Small intestine (tissue), 16 donors: ENCODE data around the gene MAPK8IP1. TPM values are rescaled to one million over a fixed set of nuclear protein-coding genes. Genes with fewer than 3 reads are reported as not detected.
"Not testable (repeated sequence)": the region's sequence is repeated elsewhere in the genome, so short reads cannot be mapped to it uniquely, and the experiment has no call there.

ENCODE experiments used
- DNase-seq, 2 donors: peaks; one replicate each; pipeline versions ENCODE4 v3.0.0 to v3.0.0-alpha.2; 2013
- FAIRE-seq: peaks from 2 replicates; lab custom pipeline; 2012; peaks lifted over from hg19 to GRCh38; lab: Jason Lieb, UNC
- H3K27ac ChIP-seq, 3 donors: one replicate each; pipeline ENCODE4 v1.5.1; 2013; ENCODE audit warnings: low read length in 2 of 3, mild to moderate bottlenecking in 2 of 3, control low read depth in 1 of 3, inconsistent platforms in 1 of 3, low read depth in 1 of 3, moderate library complexity in 1 of 3
- H3K27me3 ChIP-seq, 3 donors: one replicate each; pipeline ENCODE4 v1.6.1; 2013; ENCODE audit warnings: low read length in 3 of 3, inconsistent platforms in 1 of 3; ENCODE audit not compliant: control insufficient read depth in 3 of 3, insufficient read depth in 3 of 3
- H3K36me3 ChIP-seq, 3 donors: one replicate each; pipeline ENCODE4 v1.6.1; 2013; ENCODE audit warnings: low read length in 3 of 3, inconsistent platforms in 1 of 3, low read depth in 1 of 3, mild to moderate bottlenecking in 1 of 3, moderate library complexity in 1 of 3; ENCODE audit not compliant: control insufficient read depth in 3 of 3, insufficient read depth in 2 of 3
- H3K4me1 ChIP-seq, 3 donors: one replicate each; pipeline ENCODE4 v1.6.1; 2013; ENCODE audit warnings: low read length in 2 of 3, inconsistent platforms in 1 of 3, low read depth in 1 of 3, mild to moderate bottlenecking in 1 of 3, moderate library complexity in 1 of 3; ENCODE audit not compliant: control insufficient read depth in 3 of 3, insufficient read depth in 2 of 3
- H3K4me3 ChIP-seq, 3 donors: one replicate each; pipeline ENCODE4 v1.5.1; 2013; ENCODE audit warnings: low read length in 3 of 3, control low read depth in 1 of 3, inconsistent platforms in 1 of 3, low read depth in 1 of 3, mild to moderate bottlenecking in 1 of 3, moderate library complexity in 1 of 3
- H3K9me3 ChIP-seq, 2 donors: one replicate each; pipeline ENCODE4 v1.6.1; 2013; ENCODE audit warnings: low read depth in 1 of 2, low read length in 1 of 2; ENCODE audit not compliant: control insufficient read depth in 2 of 2, insufficient read depth in 1 of 2
- WGBS, 3 donors: extraction: QIAGEN DNeasy Blood & Tissue Kit; methylation state at CpG; one replicate each; pipeline ENCODE4 v1.1.7; 2013; 5-methylcytosine and 5-hydroxymethylcytosine counted together
- long read RNA-seq, 10 donors: transcript quantifications; one replicate each; lab custom pipeline, GENCODE V29; 2026
- polyA plus RNA-seq, 4 donors: library from polyadenylated mRNA; stranded (reverse) in 3 of 4; unstranded in 1 of 4; fragments of 200-250 nt in 3 of 4; fragments of 120-200 nt in 1 of 4; gene quantifications; one replicate each; pipeline versions ENCODE4 v1.2.1 to v1.2.3, GENCODE V29; 2013
- donor health status: healthy with polysubstance abuse.
- donor health status: control.
- donor health status: control.
- donor health status: Bipolar disorder and iron deficiency.
- donor health status: healthy.

Gene MAPK8IP1
- polyA plus RNA-seq: 1 to 10 TPM; 1.3 to 6.1 (median 1.9) TPM
- long read RNA-seq, donor 1: 0 reads
- long read RNA-seq, donor 2: 0 reads
- long read RNA-seq, donor 3: 0 reads
- long read RNA-seq, donor 4, partial matches to known transcripts: 0 of 1 reads
- long read RNA-seq, donor 4, other reads (novel, unspliced or antisense): 0 of 1 reads
- long read RNA-seq, donor 5: 0 reads
- long read RNA-seq, donor 6, partial matches to known transcripts: 0 of 2 reads
- long read RNA-seq, donor 6, other reads (novel, unspliced or antisense): 0 of 2 reads
- long read RNA-seq, donor 7: 0 reads
- long read RNA-seq, donor 8: 0 reads
- long read RNA-seq, donor 9: 0 reads
- long read RNA-seq, donor 10, partial matches to known transcripts: 0 of 2 reads
- long read RNA-seq, donor 10, other reads (novel, unspliced or antisense): 0 of 2 reads

DNA sequence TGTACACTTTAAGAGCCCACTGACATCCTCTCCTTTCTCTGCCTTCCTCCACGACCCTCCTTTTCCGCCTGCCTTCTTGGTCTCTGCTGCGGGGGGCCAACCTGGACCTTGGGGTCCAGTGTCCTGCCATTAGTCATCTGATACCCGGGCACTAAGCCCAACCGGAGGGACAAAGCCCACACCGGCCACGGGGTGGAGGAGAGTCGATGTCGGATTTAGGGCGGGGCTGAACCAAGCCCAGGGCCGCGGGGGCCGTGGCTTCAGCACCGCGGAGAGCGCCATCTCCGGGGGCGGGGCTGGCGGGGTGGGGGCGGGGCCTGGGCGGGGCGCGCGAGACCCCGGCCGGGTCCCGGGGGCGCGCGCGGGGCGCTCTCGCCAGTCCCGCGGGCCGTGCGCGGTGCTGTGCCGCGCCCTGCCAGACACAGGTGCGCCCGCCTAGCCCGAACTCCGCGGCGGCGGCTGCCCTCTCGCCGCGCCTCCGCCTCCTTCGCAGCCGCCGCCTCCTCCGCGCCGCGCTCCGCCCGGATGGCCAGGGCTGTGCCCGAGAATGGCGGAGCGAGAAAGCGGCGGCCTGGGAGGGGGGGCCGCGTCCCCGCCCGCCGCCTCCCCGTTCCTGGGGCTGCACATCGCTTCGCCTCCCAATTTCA, at the start of gene MAPK8IP1:
TSS of gene MAPK8IP1 (plus strand) at position 378 of the 647 bp plus-strand sequence. CDS start at position 548, 170 bp downstream.
- Histone ChIP-seq H3K4me3 (peak within 1 kb of the TSS; percentile 36 to 45 (median 36)), H3K9me3 (no peaks in the 10 kb centered on the region), H3K36me3 (peaks cover 4 to 33% (median 6%) of the 10 kb centered on the region in 3 donors), H3K27ac (no peak within 1 kb of the TSS), H3K4me1 (peaks cover 0 to 4% (median 0%) of the 10 kb centered on the region in 3 donors), H3K27me3 (peaks cover 0 to 16% (median 0%) of the 10 kb centered on the region in 3 donors)
- DNase-seq (peak; percentile 53 to 75), FAIRE-seq (no peak)
- WGBS, 3 donors: 2 to 3% (median 3%) methylated on average over 35 to 73 of the region's 73 CpGs

DNA sequence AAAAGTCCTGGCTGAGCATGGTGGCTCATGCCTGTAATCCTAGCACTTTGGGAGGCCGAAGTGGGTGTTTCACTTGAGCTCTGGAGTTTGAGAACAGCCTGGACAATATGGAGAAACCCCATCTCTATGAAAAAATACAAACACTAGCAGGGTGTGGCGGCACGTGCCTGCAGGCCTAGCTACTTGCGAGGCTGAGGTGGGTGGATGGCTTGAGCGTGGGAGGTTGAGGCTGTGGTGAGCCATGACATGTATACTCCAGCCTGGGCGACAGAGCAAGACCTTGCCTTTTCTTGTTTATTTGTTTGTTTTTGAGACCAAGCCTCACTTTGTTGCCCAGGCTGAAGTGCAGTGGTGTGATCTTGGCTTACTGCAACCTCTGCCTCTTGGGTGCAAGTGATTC, 46.2 kb upstream of the MAPK8IP1 start:
- no peaks in the 10 kb centered on the region for H3K27me3 ChIP-seq
- 82 to 87% (median 85%) methylated on average over 6 of the region's 6 CpGs for WGBS, 3 donors
- no peak for FAIRE-seq

DNA sequence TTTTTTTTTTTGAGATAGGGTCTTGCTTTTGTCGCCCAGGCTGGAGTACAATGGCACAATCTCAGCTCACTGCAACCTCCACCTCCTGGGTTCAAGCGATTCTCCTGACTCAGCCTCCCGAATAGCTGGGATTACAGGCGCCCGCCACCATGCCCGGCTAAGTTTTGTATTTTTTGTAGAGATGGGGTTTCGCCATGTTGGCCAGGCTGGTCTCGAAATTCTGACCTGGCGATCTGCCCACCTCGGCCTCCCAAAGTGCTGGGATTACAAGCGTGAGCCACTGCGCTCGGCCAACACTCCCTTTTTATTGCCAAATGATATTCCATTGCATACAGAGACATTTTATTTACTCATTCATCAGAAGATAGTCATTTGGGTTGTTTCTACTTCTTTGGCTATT, 45.2 kb upstream of the MAPK8IP1 start:
- WGBS, 3 donors: 81 to 92% (median 82%) methylated on average over 13 of the region's 13 CpGs
- FAIRE-seq: not testable (repeated sequence)

More for the DNA sequence above, 46.2 kb upstream of the MAPK8IP1 start:
- peaks cover 0 to 3% (median 0%) of the 10 kb centered on the region in 3 donors for H3K4me1 ChIP-seq
- no peaks in the 10 kb centered on the region for H3K36me3 ChIP-seq
- H3K27ac ChIP-seq: no peak overlapping the region
- no peak for DNase-seq
- no peak overlapping the region for H3K4me3 ChIP-seq
- H3K9me3 ChIP-seq: no peaks in the 10 kb centered on the region

DNA sequence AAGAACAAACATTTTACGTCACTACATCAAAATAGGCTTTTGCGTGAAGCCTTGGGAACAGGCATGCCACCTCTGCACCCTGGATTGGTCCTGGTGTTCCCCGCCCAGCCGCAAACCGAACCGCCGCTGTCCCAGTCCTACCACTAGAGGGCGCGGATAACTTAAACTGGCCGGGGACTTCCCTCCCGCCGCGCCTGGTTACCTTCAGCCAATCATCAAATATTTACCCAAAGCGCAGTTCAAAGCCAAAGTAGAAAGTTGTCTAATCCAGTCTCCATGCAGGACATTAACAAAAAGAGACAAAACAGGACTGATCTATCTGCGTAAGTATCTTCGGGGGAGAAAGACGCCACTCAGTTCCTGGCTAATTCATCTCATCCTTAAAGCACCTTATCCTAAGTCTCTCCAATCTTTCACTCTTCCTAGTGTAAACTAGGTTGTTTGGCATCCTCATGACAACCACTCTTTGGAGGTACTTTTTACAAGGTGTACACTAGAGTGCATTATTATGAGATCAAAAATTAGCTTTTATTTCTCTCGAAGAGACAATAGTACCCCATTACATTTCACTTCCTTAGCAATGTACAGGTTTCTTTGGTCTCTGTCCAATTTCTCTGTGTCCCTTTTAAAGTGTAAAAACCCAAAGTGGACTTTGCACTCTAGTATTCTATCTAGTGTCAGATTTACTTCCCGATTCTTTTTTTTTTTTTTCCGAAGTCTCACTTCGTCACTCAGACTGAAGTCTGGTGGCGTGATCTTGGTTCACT, 42.1 kb upstream of the MAPK8IP1 start:
- H3K36me3 ChIP-seq: no peaks in the 10 kb centered on the region
- peaks cover 0 to 9% (median 2%) of the 10 kb centered on the region in 3 donors for H3K4me1 ChIP-seq
- FAIRE-seq: no peak
- no peaks in the 10 kb centered on the region for H3K9me3 ChIP-seq
- WGBS, 3 donors: 4 to 13% (median 8%) methylated on average over 22 of the region's 22 CpGs
- peak overlapping the region in 1 of 3 donors; percentile 16 for H3K4me3 ChIP-seq
- peak; percentile 95 to 96 for DNase-seq
- H3K27me3 ChIP-seq: no peaks in the 10 kb centered on the region
- H3K27ac ChIP-seq: peak overlapping the region; percentile 84 to 92 (median 88)

More for the DNA sequence above, 45.2 kb upstream of the MAPK8IP1 start:
- not testable (repeated sequence) for H3K27ac ChIP-seq, H3K27me3 ChIP-seq, H3K4me1 ChIP-seq, DNase-seq, H3K9me3 ChIP-seq, H3K4me3 ChIP-seq, H3K36me3 ChIP-seq

DNA sequence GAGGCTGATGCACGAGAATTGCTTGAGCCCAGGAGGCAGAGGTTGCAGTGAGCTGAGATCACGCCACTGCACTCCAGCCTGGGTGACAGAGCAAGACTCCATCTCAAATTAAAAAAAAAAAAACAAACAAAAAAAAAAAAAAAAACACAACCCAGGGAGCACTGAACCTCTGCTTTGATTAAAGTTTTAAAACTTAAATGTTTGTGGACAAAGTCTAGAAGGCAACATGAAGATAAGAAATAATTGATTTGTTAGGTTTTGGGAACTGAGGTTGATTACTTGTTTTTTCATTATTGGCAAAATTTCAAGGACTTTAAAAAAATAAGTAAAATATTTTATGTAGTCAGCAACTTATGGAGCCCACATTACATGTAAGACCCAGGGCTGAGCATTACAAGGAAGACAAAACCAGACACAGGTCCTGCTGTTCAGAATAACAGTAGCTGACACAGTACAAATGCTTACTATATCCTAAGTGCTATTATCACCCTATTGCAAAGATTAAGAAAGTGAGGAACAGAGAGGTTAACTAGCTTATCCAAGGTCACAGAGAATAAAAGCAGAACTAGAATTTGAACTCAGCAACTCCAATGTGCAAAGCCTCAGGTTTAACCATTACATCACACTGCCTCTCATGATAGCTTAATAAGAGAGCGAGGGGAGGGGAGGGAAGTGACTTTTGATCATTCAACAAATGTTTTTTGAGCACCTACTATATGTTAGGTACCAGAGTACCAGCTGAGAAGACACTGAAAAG, 40.5 kb upstream of the MAPK8IP1 start:
- Histone ChIP-seq H3K36me3 (no peaks in the 10 kb centered on the region), H3K9me3 (no peaks in the 10 kb centered on the region), H3K27me3 (no peaks in the 10 kb centered on the region), H3K4me1 (peaks cover 3 to 16% (median 12%) of the 10 kb centered on the region in 3 donors), H3K27ac (no peak overlapping the region), H3K4me3 (no peak overlapping the region)
- 62 to 75% (median 64%) methylated on average over 3 of the region's 3 CpGs for WGBS, 3 donors
- DNase-seq (no peak), FAIRE-seq (no peak)

DNA sequence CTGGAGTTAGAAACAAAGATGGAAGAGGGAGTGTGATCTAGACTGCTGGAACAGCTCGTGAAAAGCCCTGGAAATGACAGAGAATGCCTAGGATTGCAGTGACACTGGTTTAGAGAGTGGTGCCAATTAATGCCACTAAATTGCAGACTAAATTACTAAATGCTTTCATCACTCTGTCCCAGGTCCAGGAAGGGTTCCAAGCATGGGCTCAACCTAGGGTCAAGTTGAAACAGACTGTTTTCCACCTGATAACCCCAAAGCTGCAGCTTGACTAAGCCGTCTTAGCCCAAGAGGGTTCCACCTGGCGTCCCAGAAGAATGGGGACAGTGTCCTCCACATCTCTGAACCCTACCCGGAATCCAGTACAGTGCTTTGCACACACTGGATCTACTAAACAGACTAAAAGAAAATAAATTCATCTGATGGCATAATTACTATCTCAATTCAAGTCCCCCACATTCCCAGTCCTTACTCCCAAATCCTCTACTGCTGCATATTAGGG, 39.2 kb upstream of the MAPK8IP1 start:
- WGBS, 3 donors: 76 to 80% (median 76%) methylated on average over 4 of the region's 4 CpGs
- Histone ChIP-seq H3K4me3 (no peak overlapping the region), H3K9me3 (no peaks in the 10 kb centered on the region), H3K36me3 (no peaks in the 10 kb centered on the region), H3K27me3 (no peaks in the 10 kb centered on the region), H3K27ac (peak overlapping the region; percentile 75 to 98 (median 80)), H3K4me1 (peaks cover 3 to 16% (median 12%) of the 10 kb centered on the region in 3 donors)
- DNase-seq (no peak), FAIRE-seq (no peak)

DNA sequence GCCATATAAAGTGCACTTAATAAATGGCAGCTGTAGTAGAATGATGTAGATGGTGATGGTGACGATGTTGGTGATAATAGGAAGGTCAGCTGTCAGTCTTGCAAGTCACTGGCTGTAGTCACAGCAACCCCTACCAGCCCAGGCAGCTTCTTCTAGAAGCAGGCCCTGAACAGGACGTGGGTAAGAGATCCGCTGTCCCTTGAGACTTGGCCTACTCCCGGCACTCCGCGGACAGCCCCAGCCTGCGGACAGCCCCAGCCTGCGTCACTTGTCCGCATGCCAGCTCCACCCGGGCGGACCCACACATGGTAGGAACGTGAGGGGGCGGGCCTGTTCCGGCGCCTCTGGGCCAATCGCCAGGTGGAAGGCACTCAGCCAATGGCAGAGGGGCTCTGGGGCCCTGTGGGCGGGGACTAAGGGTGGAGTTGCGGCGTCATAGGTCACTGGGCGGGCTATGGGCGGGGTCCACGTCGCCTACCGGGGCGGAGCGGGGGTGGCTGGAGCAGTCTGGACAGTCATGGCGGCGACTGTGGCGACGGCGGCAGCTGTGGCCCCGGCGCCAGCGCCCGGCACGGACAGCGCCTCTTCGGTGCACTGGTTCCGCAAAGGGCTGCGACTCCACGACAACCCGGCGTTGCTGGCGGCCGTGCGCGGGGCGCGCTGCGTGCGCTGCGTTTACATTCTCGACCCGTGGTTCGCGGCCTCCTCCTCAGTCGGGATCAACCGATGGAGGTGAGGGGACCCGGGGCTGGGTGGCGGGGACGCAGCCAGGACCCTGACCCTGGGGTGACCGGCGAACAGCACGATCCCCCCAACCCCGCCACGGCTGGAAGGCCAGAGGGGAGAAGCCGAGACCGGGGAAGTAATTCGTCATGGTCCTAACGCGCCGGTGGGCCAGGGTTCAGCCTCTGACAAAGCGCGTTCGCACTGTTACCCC, 38.2 kb upstream of the MAPK8IP1 start, which contains the start of gene CRY2:
TSS of gene CRY2 (plus strand) at position 502 of the 937 bp plus-strand sequence. CDS start at position 518, 16 bp downstream.
- H3K27ac ChIP-seq: peak within 1 kb of the TSS; percentile 89 to 98 (median 93)
- no peaks in the 10 kb centered on the region for H3K27me3 ChIP-seq
- peak within 1 kb of the TSS; percentile 66 to 94 (median 84) for H3K4me3 ChIP-seq
- 0 to 1% (median 0%) methylated on average over 55 to 75 of the region's 75 CpGs for WGBS, 3 donors
- FAIRE-seq (no peak), DNase-seq (peak; percentile 98 to 99)
- H3K4me1 ChIP-seq: peaks cover 3 to 16% (median 12%) of the 10 kb centered on the region in 3 donors
- peaks cover 0 to 2% (median 2%) of the 10 kb centered on the region in 3 donors for H3K36me3 ChIP-seq
- no peaks in the 10 kb centered on the region for H3K9me3 ChIP-seq
